ENCODE results near the gene LYL1. TPM values are rescaled to one million over a fixed set of nuclear protein-coding genes. Genes with fewer than 3 reads are reported as not detected.

Gene LYL1
- total and polyA plus RNA-seq, 2 of the 4 experiments (the other 2 are of a cell fraction), result 0.36 to 0.39 TPM

- Histone ChIP-seq H3K79me1 (ENCODE audit: low read depth in 1 of 2, low read length in 2 of 2) (peaks cover 27 to 95% of the 10 kb centered on the region in 2 experiments), H2AK5ac (ENCODE audit: low read depth, low read length) (no peak overlapping the region), H2BK15ac (ENCODE audit: low read depth, low read length) (no peak overlapping the region), H3K56ac (ENCODE audit: extremely low read depth, insufficient read depth, low read length) (no peak overlapping the region), H2BK5ac (ENCODE audit: low read depth, low read length, poor library complexity, severe bottlenecking) (no peak overlapping the region), H3K14ac (replicated peaks; ENCODE audit: low read depth, low read length) (no peak overlapping the region), H3K4ac (ENCODE audit: low read depth, low read length) (no peak overlapping the region), H3K36me3 (ENCODE audit: control insufficient read depth, insufficient read depth, low read length) (peaks cover 16% of the 10 kb centered on the region), H3K4me3 (ENCODE audit: insufficient read depth, low read depth, low read length) (no peak overlapping the region), H4K8ac (ENCODE audit: low read depth in 2 of 2, low read length in 2 of 2) (no peak overlapping the region), H2AFZ (replicated peaks; ENCODE audit: low read length, poor library complexity) (no peak overlapping the region), H2BK20ac (ENCODE audit: low read depth, low read length) (no peak overlapping the region), H3K9ac (ENCODE audit: low read depth, low read length) (no peak overlapping the region), H2BK120ac (ENCODE audit: low read depth, low read length) (no peak overlapping the region), H3K23ac (ENCODE audit: low read depth, low read length) (no peak overlapping the region), H4K91ac (ENCODE audit: insufficient read depth, low read depth, low read length) (no peak overlapping the region), H3K4me2 (ENCODE audit: low read depth, low read length) (no peak overlapping the region), H2AK9ac (replicated peaks; ENCODE audit: low read depth, low read length, poor library complexity) (no peak overlapping the region), H3K4me1 (ENCODE audit: control insufficient read depth, insufficient read depth, low read length) (peaks cover 13% of the 10 kb centered on the region; the same call in 1 of the 2 replicates), H3K18ac (ENCODE audit: low read depth, low read length) (no peak overlapping the region), H3K27me3 (ENCODE audit: control insufficient read depth, insufficient read depth, low read length) (no peaks in the 10 kb centered on the region), H3K27ac (ENCODE audit: insufficient read depth, low read length) (no peak overlapping the region), H4K5ac (ENCODE audit: low read depth, low read length) (no peak overlapping the region), H4K20me1 (ENCODE audit: insufficient read depth, low read length) (peaks cover 96% of the 10 kb centered on the region), H3K9me3 (ENCODE audit: control insufficient read depth, insufficient read depth, low read length) (no peaks in the 10 kb centered on the region), H3K9me1 (ENCODE audit: insufficient read depth, low read length) (peaks cover 35% of the 10 kb centered on the region)
- BruUV-seq (replicated peaks), result no TSS peak
- ChIA-PET CTCF (no interaction called here), POLR2A (ENCODE audit: unreplicated experiment) (no interaction called here)
- TF ChIP-seq MXI1 (IDR thresholded peaks at IDR 0.05; ENCODE audit: borderline replicate concordance, low read depth, low read length) (no peak), USF2 (IDR thresholded peaks at IDR 0.05; ENCODE audit: low read depth, low read length) (no peak), RAD21 (IDR thresholded peaks at IDR 0.05; ENCODE audit: low read length) (no peak), POLR2A (IDR thresholded peaks at IDR 0.05; ENCODE audit: low read depth, low read length) (no peak), RFX5 (IDR thresholded peaks at IDR 0.05; ENCODE audit: low read depth, low read length) (no peak), RCOR1 (IDR thresholded peaks at IDR 0.05; ENCODE audit: insufficient replicate concordance, low read length) (no peak), CEBPB (IDR thresholded peaks at IDR 0.05; ENCODE audit: low read depth, low read length) (no peak), MAZ (IDR thresholded peaks at IDR 0.05; ENCODE audit: borderline replicate concordance, low read depth, low read length) (no peak), BHLHE40 (IDR thresholded peaks at IDR 0.05; ENCODE audit: low read depth, low read length) (no peak), NFE2L2 (IDR thresholded peaks at IDR 0.05; ENCODE audit: low read depth, low read length) (no peak), SMC3 (IDR thresholded peaks at IDR 0.05; ENCODE audit: low read depth, low read length) (no peak), FOS (IDR thresholded peaks at IDR 0.05; ENCODE audit: low read depth, low read length) (no peak), MAFK (IDR thresholded peaks at IDR 0.05; ENCODE audit: low read depth, low read length) (no peak), CHD1 (IDR thresholded peaks at IDR 0.05; ENCODE audit: low read depth, low read length) (no peak), CTCF (conservative IDR thresholded peaks at IDR 0.05; ENCODE audit: low read depth, low read length) (no peak), ELK1 (IDR thresholded peaks at IDR 0.05; ENCODE audit: borderline replicate concordance, low read depth, low read length) (no peak)
- ATAC-seq (ENCODE audit: low read depth), result no peak
- WGBS, 2 experiments (ENCODE audit: extremely low coverage in 2 of 2, insufficient read length in 1 of 2), result 100% methylated on average over 3 of the region's 3 CpGs; no CpG with 5 or more reads in 1 of the 2 experiments
- intact Hi-C loops (cut with micrococcal nuclease), result no loop called here
- dilution Hi-C loops (cut with HindIII; ENCODE audit: low sequenced_read_pairs, unreplicated experiment), result no loop called here
- no peak for DNase-seq
- in situ Hi-C loops (cut with MboI; ENCODE audit: low sequenced_read_pairs), result no loop called here
Observed at GRCh38 chr19:13130886-13131490, 28.3 kb upstream of the LYL1 start.
